ENCODE data around the gene AKAP6.

Gene AKAP6

DNA sequence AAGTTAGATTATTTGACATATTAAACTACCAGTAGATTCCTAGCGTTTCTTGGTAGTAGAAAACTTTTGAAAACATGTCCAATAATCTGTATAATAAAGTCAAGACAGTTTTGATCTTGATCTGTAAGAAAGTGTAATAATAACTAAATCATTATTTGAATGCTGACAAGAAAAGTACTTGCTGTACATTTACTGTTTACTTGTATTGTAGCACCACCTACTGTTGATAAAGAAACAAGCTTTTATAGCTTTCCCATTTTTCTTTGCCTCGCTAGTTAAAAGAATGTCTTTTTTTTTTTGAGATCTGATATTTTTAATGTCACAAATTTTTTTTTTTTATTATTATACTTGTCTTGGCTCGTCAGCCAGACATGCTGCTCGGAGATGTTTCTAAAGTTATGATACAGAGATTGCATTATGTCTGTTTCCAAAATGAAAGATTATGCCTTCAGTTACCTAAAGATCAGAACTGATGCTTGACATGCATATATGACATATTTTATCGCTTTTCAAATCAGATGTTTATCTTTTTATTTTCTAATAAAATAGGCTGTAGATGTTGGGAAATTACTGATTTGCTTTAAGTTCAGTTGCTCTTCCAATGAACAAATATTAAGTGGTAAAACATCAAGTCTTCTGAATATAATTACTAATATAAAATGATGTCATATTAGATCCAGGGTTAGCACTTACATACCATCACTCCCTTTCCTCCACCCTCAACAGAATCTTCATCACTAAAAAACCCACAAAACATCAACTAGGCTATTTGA is 140.5 kb downstream of the AKAP6 start:
- Histone ChIP-seq H3K4me3 (no peak overlapping the region), H3K27ac (peak overlapping the region; percentile 60 to 71)
- DNase-seq (ENCODE audit: low spot score), result no peak
- TF ChIP-seq CTCF (IDR thresholded peaks at IDR 0.05), result no peak

GRCh38 chr14:32470161-32470715 is 141.1 kb downstream of the AKAP6 start:
- no peak for TF ChIP-seq CTCF (IDR thresholded peaks at IDR 0.05)
- no peak overlapping the region for H3K4me3 ChIP-seq
- peak overlapping the region; percentile 60 to 71 for H3K27ac ChIP-seq
- no peak for DNase-seq (ENCODE audit: low spot score)

DNA sequence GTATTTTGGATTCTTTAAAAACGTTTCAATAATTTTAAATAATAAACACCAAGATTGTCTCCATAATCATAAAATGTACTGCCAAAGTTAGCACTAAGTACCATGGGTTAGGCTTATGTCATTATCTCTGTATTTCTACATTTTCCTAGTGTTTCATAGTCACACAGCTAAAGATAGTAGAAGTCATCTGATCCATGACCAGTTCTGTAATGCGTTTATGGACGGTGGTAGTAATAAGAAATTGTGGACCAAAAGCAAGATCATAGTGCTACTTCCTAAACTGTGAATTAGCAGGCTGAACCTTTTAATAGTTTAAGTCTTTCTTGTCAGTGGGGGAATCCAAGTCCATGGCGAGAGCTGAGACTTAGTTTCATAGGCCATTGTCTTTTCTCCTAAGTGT is 142.1 kb downstream of the AKAP6 start:
- no peak overlapping the region for H3K4me3 ChIP-seq
- DNase-seq (ENCODE audit: low spot score), result no peak
- peak overlapping the region; percentile 71 to 82 for H3K27ac ChIP-seq
- TF ChIP-seq CTCF (IDR thresholded peaks at IDR 0.05), result no peak

- H3K27ac ChIP-seq, result peak overlapping the region; percentile 71 to 82
- no peak overlapping the region for H3K4me3 ChIP-seq
- no peak for DNase-seq (ENCODE audit: low spot score)
- no peak for TF ChIP-seq CTCF (IDR thresholded peaks at IDR 0.05)
Measured at GRCh38 chr14:32472076-32472475, 143.0 kb downstream of the AKAP6 start.

DNA sequence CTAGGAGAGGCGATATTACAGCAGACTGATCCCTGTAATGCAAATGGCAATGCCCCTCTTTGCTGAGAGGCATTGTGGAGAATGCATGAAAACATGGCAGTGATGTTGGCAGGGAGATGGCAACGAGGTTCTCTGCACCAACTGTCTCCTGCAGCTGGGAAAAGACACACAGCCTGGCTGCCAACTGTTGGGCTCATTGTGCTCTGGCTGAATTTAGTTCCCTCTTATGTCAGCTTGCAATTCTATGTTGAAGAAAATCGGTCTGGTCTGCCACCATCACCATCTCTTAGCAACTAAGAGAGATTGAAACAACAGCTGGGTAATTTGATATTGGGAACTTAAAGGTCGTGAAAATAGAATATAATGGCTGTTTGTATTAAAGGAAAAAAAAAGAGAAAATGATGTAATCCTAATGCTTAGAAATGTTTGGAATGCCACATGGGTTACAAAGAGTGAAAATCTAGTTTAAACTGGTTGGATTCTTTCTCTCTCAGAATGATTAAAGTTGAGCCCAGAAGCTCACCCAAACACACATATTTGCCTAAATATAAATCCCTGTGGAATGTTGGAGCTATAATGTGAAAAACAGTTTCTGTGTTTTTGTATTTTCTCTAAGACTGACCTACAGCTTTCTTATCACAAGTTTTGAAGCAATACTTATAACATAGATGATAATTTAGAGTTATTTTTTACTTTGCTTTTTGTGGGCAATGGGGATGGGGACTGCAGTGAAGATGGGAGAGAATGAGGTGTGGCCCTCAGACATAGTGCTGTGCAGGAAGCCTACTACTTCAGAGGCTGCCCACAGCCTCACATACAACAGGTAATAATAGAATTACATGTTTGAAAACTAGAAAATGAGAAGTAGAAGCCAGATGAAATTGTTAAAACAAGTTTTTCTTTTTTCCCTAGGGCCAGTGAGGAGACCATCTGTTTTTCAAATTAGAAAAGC is 143.7 kb downstream of the AKAP6 start:
- Histone ChIP-seq H3K4me3 (no peak overlapping the region), H3K27ac (peak overlapping the region; percentile 71 to 82)
- DNase-seq (ENCODE audit: low spot score), result no peak
- no peak for TF ChIP-seq CTCF (IDR thresholded peaks at IDR 0.05)

GRCh38 chr14:32473464-32473855 is 144.4 kb downstream of the AKAP6 start:
- no peak for TF ChIP-seq CTCF (IDR thresholded peaks at IDR 0.05)
- no peak for DNase-seq (ENCODE audit: low spot score)
- Histone ChIP-seq H3K27ac (peak overlapping the region; percentile 71 to 82), H3K4me3 (no peak overlapping the region)

All from coronary artery (tissue), 2 donors.